ENCODE measurements around the gene LY6G5C. TPM values are rescaled to one million over a fixed set of nuclear protein-coding genes. Genes with fewer than 3 reads are reported as not detected.

LY6G5C gene
- total RNA-seq, 1 donor from 2014 or later: 22.0 TPM

- Mint-ChIP-seq H3K4me3 (ENCODE audit: unreplicated experiment) (peak overlapping the region; percentile 73), H3K4me1 (ENCODE audit: unreplicated experiment) (peaks cover 15% of the 10 kb centered on the region), H3K36me3 (ENCODE audit: low read depth, unreplicated experiment) (peaks cover 22% of the 10 kb centered on the region), H3K27ac (ENCODE audit: unreplicated experiment) (peak overlapping the region; percentile 76), H3K27me3 (ENCODE audit: unreplicated experiment) (peaks cover 6% of the 10 kb centered on the region), H3K9me3 (ENCODE audit: unreplicated experiment) (no peaks in the 10 kb centered on the region)
- TF ChIP-seq CTCF (IDR thresholded peaks at IDR 0.05; ENCODE audit: unreplicated experiment): no peak
- DNase-seq (ENCODE audit: low spot score): peak; percentile 20
Observed at GRCh38 chr6:31689249-31690110, 8.6 kb upstream of the LY6G5C start.

GRCh38 chr6:31687860-31688693, 7.2 kb upstream of the LY6G5C start:
- Mint-ChIP-seq H3K27ac (ENCODE audit: unreplicated experiment) (no peak overlapping the region), H3K36me3 (ENCODE audit: low read depth, unreplicated experiment) (peaks cover 19% of the 10 kb centered on the region), H3K4me1 (ENCODE audit: unreplicated experiment) (peaks cover 18% of the 10 kb centered on the region), H3K27me3 (ENCODE audit: unreplicated experiment) (peaks cover 4% of the 10 kb centered on the region), H3K9me3 (ENCODE audit: unreplicated experiment) (no peaks in the 10 kb centered on the region), H3K4me3 (ENCODE audit: unreplicated experiment) (no peak overlapping the region)
- TF ChIP-seq CTCF (IDR thresholded peaks at IDR 0.05; ENCODE audit: unreplicated experiment): no peak
- DNase-seq (ENCODE audit: low spot score): no peak

GRCh38 chr6:31687321-31687720, 6.5 kb upstream of the LY6G5C start:
- Mint-ChIP-seq H3K27me3 (ENCODE audit: unreplicated experiment) (peaks cover 4% of the 10 kb centered on the region), H3K4me1 (ENCODE audit: unreplicated experiment) (peaks cover 19% of the 10 kb centered on the region), H3K36me3 (ENCODE audit: low read depth, unreplicated experiment) (peaks cover 16% of the 10 kb centered on the region), H3K4me3 (ENCODE audit: unreplicated experiment) (no peak overlapping the region), H3K27ac (ENCODE audit: unreplicated experiment) (no peak overlapping the region), H3K9me3 (ENCODE audit: unreplicated experiment) (no peaks in the 10 kb centered on the region)
- no peak for TF ChIP-seq CTCF (IDR thresholded peaks at IDR 0.05; ENCODE audit: unreplicated experiment)
- DNase-seq (ENCODE audit: low spot score): no peak

GRCh38 chr6:31686483-31686882, 5.6 kb upstream of the LY6G5C start:
- TF ChIP-seq CTCF (IDR thresholded peaks at IDR 0.05; ENCODE audit: unreplicated experiment): no peak
- peaks cover 22% of the 10 kb centered on the region for H3K4me1 Mint-ChIP-seq (ENCODE audit: unreplicated experiment)
- no peak overlapping the region for H3K27ac Mint-ChIP-seq (ENCODE audit: unreplicated experiment)
- H3K4me3 Mint-ChIP-seq (ENCODE audit: unreplicated experiment): peak overlapping the region; percentile 38
- peaks cover 16% of the 10 kb centered on the region for H3K36me3 Mint-ChIP-seq (ENCODE audit: low read depth, unreplicated experiment)
- H3K9me3 Mint-ChIP-seq (ENCODE audit: unreplicated experiment): no peaks in the 10 kb centered on the region
- DNase-seq (ENCODE audit: low spot score): no peak
- H3K27me3 Mint-ChIP-seq (ENCODE audit: unreplicated experiment): peaks cover 4% of the 10 kb centered on the region
